H1 (cell line): ENCODE measurements around the gene CELA1. TPM values are rescaled to one million over a fixed set of nuclear protein-coding genes. Genes with fewer than 3 reads are reported as not detected.

Experiments
- CTCF ChIA-PET: fragments of 300-600 bp; sonication (Branson Sonifier 250); formaldehyde crosslinking; loops from one replicate; lab custom pipeline; 2021; ENCODE audit not compliant: partially characterized antibody; lab: Charles Lee
- POLR2A ChIA-PET: fragments of 300-600 bp; sonication (Branson Sonifier 250); formaldehyde crosslinking; loops from one replicate; lab custom pipeline; 2021; ENCODE audit warnings: inconsistent platforms; ENCODE audit not compliant: partially characterized antibody; lab: Charles Lee
- DNase-seq, 2 experiments: peaks; one replicate each; pipeline versions ENCODE4 v3.0.0 to v3.0.0-alpha.2; 2010 to 2022; ENCODE audit warnings: low spot score in 2 of 2, low read depth in 1 of 2, mixed read lengths in 1 of 2
- FAIRE-seq: peaks from 2 replicates; lab custom pipeline; 2011; peaks lifted over from hg19 to GRCh38; lab: Jason Lieb, UNC
- H2AFZ ChIP-seq: 2 replicates; pipeline ENCODE4 v1.8.1; 2012; ENCODE audit warnings: low read length, inconsistent platforms
- H2AK5ac ChIP-seq: 2 replicates; pipeline ENCODE4 v1.6.1; 2013; ENCODE audit warnings: low read depth, low read length
- H2BK120ac ChIP-seq: replicated peaks from 2 replicates; pipeline ENCODE3; 2013; ENCODE audit warnings: low read depth, low read length, inconsistent platforms
- H2BK12ac ChIP-seq: 2 replicates; pipeline ENCODE4 v1.6.1; 2013; ENCODE audit warnings: low read depth, low read length
- H2BK15ac ChIP-seq: 2 replicates; pipeline ENCODE4 v1.6.1; 2013; ENCODE audit warnings: low read length
- H2BK20ac ChIP-seq: 2 replicates; pipeline ENCODE4 v1.6.1; 2013; ENCODE audit warnings: low read length
- H2BK5ac ChIP-seq: 2 replicates; pipeline ENCODE4 v1.6.1; 2013; ENCODE audit warnings: low read depth, low read length
- H3K14ac ChIP-seq: 2 replicates; pipeline ENCODE4 v1.6.1; 2013; ENCODE audit warnings: inconsistent platforms; ENCODE audit not compliant: insufficient read length
- H3K18ac ChIP-seq: 2 replicates; pipeline ENCODE4 v1.6.1; 2013; ENCODE audit warnings: low read length; ENCODE audit errors: extremely low read depth
- H3K23ac ChIP-seq: 2 replicates; pipeline ENCODE4 v1.6.1; 2013; ENCODE audit warnings: inconsistent platforms; ENCODE audit not compliant: insufficient read length
- H3K23me2 ChIP-seq: 2 replicates; pipeline ENCODE4 v1.6.1; 2013; ENCODE audit warnings: low read depth, low read length
- H3K27ac ChIP-seq: 2 replicates; pipeline ENCODE4 v1.6.1; 2011; ENCODE audit warnings: low read depth, low read length, inconsistent platforms
- H3K27me3 ChIP-seq, 4 experiments: replicated peaks in 1 of 4; 1 replicate in 1 of 4; 2 replicates in 3 of 4; pipeline versions ENCODE4 v1.6.1 to v1.8.1; 2011 to 2013; ENCODE audit warnings: low read length in 3 of 4, mild to moderate bottlenecking in 3 of 4, inconsistent platforms in 2 of 4, mixed read lengths in 2 of 4, moderate library complexity in 1 of 4; ENCODE audit not compliant: control insufficient read depth in 3 of 4, insufficient read depth in 3 of 4; ENCODE audit errors: extremely low read depth in 1 of 4
- H3K36me3 ChIP-seq, 4 experiments: 2 replicates each; pipeline versions ENCODE4 v1.6.1 to v1.8.1; 2011 to 2013; ENCODE audit warnings: mild to moderate bottlenecking in 4 of 4, low read length in 3 of 4, moderate library complexity in 2 of 4, control low read depth in 1 of 4, inconsistent platforms in 1 of 4; ENCODE audit not compliant: insufficient read depth in 4 of 4, control insufficient read depth in 2 of 4
- H3K4ac ChIP-seq: replicated peaks from 2 replicates; pipeline ENCODE3; 2013; ENCODE audit warnings: low read length, low read depth, mixed read lengths, inconsistent platforms; ENCODE audit not compliant: insufficient read length
- H3K4me1 ChIP-seq, 4 experiments: replicated peaks in 1 of 4; 1 replicate in 1 of 4; 2 replicates in 3 of 4; pipeline versions ENCODE4 v1.6.1 to v1.8.1; 2011 to 2013; ENCODE audit warnings: low read length in 3 of 4, inconsistent platforms in 2 of 4, mixed read lengths in 1 of 4; ENCODE audit not compliant: insufficient read depth in 4 of 4, control insufficient read depth in 3 of 4
- H3K4me2 ChIP-seq, 2 experiments: 2 replicates each; pipeline versions ENCODE4 v1.6.1 to v1.8.1; 2011 to 2013; ENCODE audit warnings: low read depth in 2 of 2, low read length in 2 of 2, control low read depth in 1 of 2, inconsistent platforms in 1 of 2, mild to moderate bottlenecking in 1 of 2; ENCODE audit not compliant: insufficient read depth in 1 of 2
- H3K4me3 ChIP-seq, 4 experiments: fragments of 200-600, 300-600 bp in 1 of 4; sonication (generic), shearing (Covaris generic), sonication (Bioruptor Twin) in 1 of 4; 2 replicates each; pipeline versions ENCODE4 v1.5.1 to v1.8.1; 2011 to 2016; ENCODE audit warnings: low read length in 4 of 4, low read depth in 3 of 4, control low read depth in 2 of 4, inconsistent platforms in 2 of 4, mild to moderate bottlenecking in 2 of 4, mixed read lengths in 1 of 4, moderate library complexity in 1 of 4; ENCODE audit not compliant: insufficient read depth in 2 of 4; ENCODE audit errors: extremely low read depth in 1 of 4
- H3K56ac ChIP-seq: replicated peaks from 2 replicates; pipeline ENCODE3; 2013; ENCODE audit warnings: low read depth, mild to moderate bottlenecking, mixed read lengths, low read length, inconsistent platforms; ENCODE audit not compliant: insufficient read length
- H3K79me1 ChIP-seq: 2 replicates; pipeline ENCODE4 v1.6.1; 2013; ENCODE audit warnings: low read depth, low read length, control low read depth
- H3K79me2 ChIP-seq, 2 experiments: 2 replicates each; pipeline versions ENCODE4 v1.6.1 to v1.8.1; 2012 to 2013; ENCODE audit warnings: low read length in 2 of 2, mild to moderate bottlenecking in 2 of 2, inconsistent platforms in 1 of 2; ENCODE audit not compliant: insufficient read depth in 2 of 2, control insufficient read depth in 1 of 2
- H3K9ac ChIP-seq, 4 experiments: replicated peaks in 1 of 4; 1 replicate in 1 of 4; 2 replicates in 3 of 4; pipeline versions ENCODE4 v1.6.1 to v1.8.1; 2011 to 2013; ENCODE audit warnings: low read depth in 3 of 4, low read length in 3 of 4, control low read depth in 2 of 4, mild to moderate bottlenecking in 2 of 4, moderate library complexity in 2 of 4, inconsistent platforms in 1 of 4; ENCODE audit errors: extremely low read depth in 1 of 4
- H3K9me3 ChIP-seq, 2 experiments: 2 replicates each; pipeline versions ENCODE4 v1.6.1 to v1.8.1; 2012 to 2013; ENCODE audit warnings: mild to moderate bottlenecking in 2 of 2, moderate library complexity in 2 of 2, control low read depth in 1 of 2, inconsistent platforms in 1 of 2, low read depth in 1 of 2, low read length in 1 of 2, mixed read lengths in 1 of 2; ENCODE audit not compliant: insufficient read depth in 2 of 2
- H4K20me1 ChIP-seq, 2 experiments: replicated peaks in 1 of 2; 2 replicates each; pipeline versions ENCODE3 to v1.8.1; 2011 to 2013; ENCODE audit warnings: inconsistent platforms in 2 of 2, low read length in 2 of 2, mild to moderate bottlenecking in 1 of 2; ENCODE audit not compliant: insufficient read depth in 2 of 2, control insufficient read depth in 1 of 2
- H4K5ac ChIP-seq: 2 replicates; pipeline ENCODE4 v1.6.1; 2013; ENCODE audit warnings: low read length, low read depth, mixed read lengths, inconsistent platforms; ENCODE audit not compliant: insufficient read length
- H4K8ac ChIP-seq: 2 replicates; pipeline ENCODE4 v1.8.0; 2013; ENCODE audit warnings: mild to moderate bottlenecking, moderate library complexity, low read length, inconsistent platforms; ENCODE audit not compliant: insufficient read depth; ENCODE audit errors: extremely low read depth
- H4K91ac ChIP-seq: replicated peaks from 2 replicates; pipeline ENCODE3; 2013; ENCODE audit warnings: low read length, mixed read lengths, inconsistent platforms; ENCODE audit not compliant: insufficient read length
- BACH1 ChIP-seq: IDR thresholded peaks from 2 replicates; pipeline ENCODE4 v1.6.1; 2012; ENCODE audit warnings: low read length, improper control_type of control experiment
- CEBPB ChIP-seq: IDR thresholded peaks from 2 replicates; pipeline ENCODE4 v1.6.1; 2012; ENCODE audit warnings: low read depth, low read length
- FOSL1 ChIP-seq: IDR thresholded peaks from 2 replicates; pipeline ENCODE4 v1.6.1; 2011; ENCODE audit warnings: mild to moderate bottlenecking, low read depth, low read length, moderate library complexity; ENCODE audit not compliant: insufficient read depth
- RXRA ChIP-seq: IDR thresholded peaks from 2 replicates; pipeline ENCODE4 v1.6.1; 2011; ENCODE audit warnings: low read depth, mild to moderate bottlenecking, low read length, moderate library complexity; ENCODE audit not compliant: insufficient read depth
- WGBS, 2 experiments: shearing (Covaris generic) in 1 of 2; methylation state at CpG; one replicate each; pipeline versions ENCODE4 v1.1.6 to v1.1.7; 2013 to 2015; ENCODE audit warnings: low lambda C conversion rate in 2 of 2, mixed read lengths in 2 of 2, inconsistent platforms in 1 of 2, low coverage in 1 of 2, missing lambda C conversion rate in 1 of 2; ENCODE audit not compliant: insufficient replicate concordance in 2 of 2, insufficient coverage in 1 of 2, insufficient read length in 1 of 2; ENCODE audit errors: extremely low coverage in 1 of 2, missing lambda C conversion rate in 1 of 2; 5-methylcytosine and 5-hydroxymethylcytosine counted together
- polyA plus RNA-seq, 7 experiments: library from polyadenylated mRNA; depleted of rRNA in 3 of 7; stranded (reverse) in 5 of 7; unstranded in 2 of 7; fragments of >200 nt in 5 of 7; fragments of 200-250 nt in 2 of 7; gene quantifications; 1 replicate in 5 of 7; 2 replicates in 1 of 7; 4 replicates in 1 of 7; pipeline versions ENCODE4 v1.2.1 to v1.2.3, GENCODE V29; 2011 to 2013; ENCODE audit warnings: missing spikeins in 2 of 7, mixed read lengths in 2 of 7
- total RNA-seq: library from RNA; stranded (reverse); fragmentation: NEBNext Ultra II Directional; extraction: Animal tissue kit (Norgen Biotek cat#: 25700); gene quantifications from 2 replicates; pipeline ENCODE4 v1.2.1, GENCODE V29; 2021

The CELA1 gene
- total and polyA plus RNA-seq, 2 of the 8 experiments (the other 6 are each of a cell fraction or from before 2014, with no cell fraction given): 0.09 TPM; not detected in 1

GRCh38 chr12:51386351-51386750, 39.9 kb upstream of the CELA1 start:
- Histone ChIP-seq H3K27ac (no peak overlapping the region), H2BK12ac (no peak overlapping the region), H3K4me1 (peaks cover 11 to 22% (median 17%) of the 10 kb centered on the region in 4 experiments), H3K27me3 (no peaks in the 10 kb centered on the region), H3K4me3 (no peak overlapping the region), H3K56ac (no peak overlapping the region), H2AK5ac (no peak overlapping the region), H2AFZ (no peak overlapping the region), H3K9me3 (no peaks in the 10 kb centered on the region), H3K79me2 (no peaks in the 10 kb centered on the region), H4K8ac (no peak overlapping the region), H2BK5ac (no peak overlapping the region), H2BK120ac (no peak overlapping the region), H4K5ac (no peak overlapping the region), H3K23ac (no peak overlapping the region), H3K4ac (no peak overlapping the region), H2BK20ac (no peak overlapping the region), H4K91ac (no peak overlapping the region), H2BK15ac (no peak overlapping the region), H4K20me1 (no peaks in the 10 kb centered on the region), H3K23me2 (peaks cover 5% of the 10 kb centered on the region; the same call in 1 of the 2 replicates), H3K36me3 (no peaks in the 10 kb centered on the region; a peak in 1 of 8 replicates), H3K4me2 (no peak overlapping the region), H3K9ac (no peak overlapping the region), H3K18ac (no peak overlapping the region), H3K79me1 (no peaks in the 10 kb centered on the region), H3K14ac (no peak overlapping the region)
- TF ChIP-seq FOSL1: no peak
- no peak for TF ChIP-seq CEBPB
- TF ChIP-seq RXRA: no peak
- no peak for TF ChIP-seq BACH1
- 85% methylated on average over 4 of the region's 4 CpGs; no CpG with 5 or more reads in 1 of the 2 experiments for WGBS, 2 experiments
- POLR2A ChIA-PET: interaction anchor here (0.6 to 1.4 kb wide), 4 partner anchors 13 to 429 kb away, joined by 3 to 4 read pairs (median 4); no protein-coding TSS in a partner anchor
- CTCF ChIA-PET: interaction anchor here (0.6 to 2.0 kb wide), 6 partner anchors 9 to 1073 kb away, joined by 3 to 8 read pairs (median 4); no protein-coding TSS in a partner anchor
- FAIRE-seq (no peak), DNase-seq (no peak)
